ENCODE results near the gene RNPEPL1.
"Not testable (repeated sequence)": the region's sequence is repeated elsewhere in the genome, so short reads cannot be mapped to it uniquely, and the experiment has no call there.

The RNPEPL1 gene

DNA sequence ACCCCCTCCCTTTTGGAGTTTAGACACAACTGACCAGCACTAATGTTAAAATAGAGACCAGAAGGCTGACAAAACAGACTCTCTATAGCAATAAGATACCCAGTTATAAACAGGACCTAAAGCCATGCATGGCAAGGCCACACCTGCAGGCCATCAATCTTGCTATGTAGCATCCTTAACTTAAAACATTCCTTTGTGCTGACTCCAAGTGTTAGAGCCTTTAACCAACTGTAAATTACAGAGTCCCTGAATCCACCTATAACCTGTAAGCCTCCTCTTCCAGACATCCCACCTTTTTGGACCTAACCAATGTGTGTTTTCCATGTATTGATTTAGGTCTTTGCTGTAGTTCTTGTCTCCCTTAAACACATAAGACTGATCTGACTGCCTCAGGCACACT is 28.4 kb upstream of the RNPEPL1 start:
- no peak for DNase-seq

DNA sequence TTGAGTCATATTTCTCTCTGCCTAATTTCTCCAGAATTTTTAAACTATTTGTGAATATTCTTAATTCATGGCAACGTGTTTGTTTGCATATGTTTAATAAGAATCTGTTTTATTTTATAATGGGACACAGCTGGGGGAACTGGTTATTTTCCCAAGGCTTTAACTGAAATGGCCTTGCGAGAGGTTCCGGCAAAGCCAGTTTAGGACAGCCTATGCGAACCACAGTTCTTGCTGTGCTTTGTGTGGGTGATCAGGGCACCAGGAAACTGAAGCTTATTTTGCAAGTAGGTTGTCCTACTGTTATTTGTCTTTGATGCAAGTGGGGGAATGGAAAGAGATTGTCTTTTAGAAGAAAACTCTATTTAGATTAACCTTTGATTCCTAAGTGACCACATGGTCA is 17.0 kb upstream of the RNPEPL1 start:
- DNase-seq: no peak

DNA sequence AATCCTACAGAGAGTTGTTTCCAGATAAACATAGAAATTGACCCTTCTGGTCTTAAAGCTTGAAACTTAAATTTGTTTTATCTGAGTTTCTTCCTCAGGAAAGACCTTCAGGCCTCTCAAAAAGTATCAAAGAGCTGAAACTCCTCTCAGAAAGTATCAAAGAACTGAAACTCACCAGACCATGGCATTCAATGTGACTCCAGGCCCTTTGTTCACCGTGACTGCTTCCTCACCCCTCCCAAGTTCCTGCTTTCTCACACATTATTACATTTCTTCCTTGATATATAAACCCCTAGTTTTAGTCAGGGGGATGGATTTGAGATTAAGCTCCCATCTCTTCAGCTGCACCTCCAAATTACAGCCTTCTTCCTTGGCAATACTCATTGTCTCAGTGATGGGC is 16.5 kb upstream of the RNPEPL1 start:
- DNase-seq: no peak

DNA sequence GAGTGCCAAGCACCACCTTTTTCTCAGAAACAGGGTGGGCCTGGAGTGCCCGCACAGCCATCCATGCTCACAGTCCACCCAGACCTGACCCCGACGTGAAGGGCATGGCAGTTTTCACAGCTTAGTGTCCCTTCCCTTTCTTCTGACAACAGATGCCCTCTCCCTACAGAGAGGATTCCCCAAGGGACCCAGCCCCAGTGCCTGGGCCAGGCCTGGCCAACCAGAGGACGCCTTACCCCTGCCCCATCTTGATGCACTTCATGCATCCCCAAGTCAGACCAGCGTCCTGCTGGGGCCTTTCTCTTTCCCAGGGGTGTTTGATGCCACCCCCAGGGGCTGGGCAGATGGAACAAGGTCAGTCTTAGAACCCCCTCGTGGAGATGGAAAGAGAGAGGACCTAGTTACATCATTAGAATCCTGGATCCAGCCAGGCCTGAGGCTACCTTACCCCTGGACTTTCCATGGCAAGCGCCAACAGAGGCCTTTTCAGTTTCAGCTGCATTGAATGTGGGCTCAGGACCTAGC is 14.3 kb upstream of the RNPEPL1 start:
- DNase-seq: no peak

DNA sequence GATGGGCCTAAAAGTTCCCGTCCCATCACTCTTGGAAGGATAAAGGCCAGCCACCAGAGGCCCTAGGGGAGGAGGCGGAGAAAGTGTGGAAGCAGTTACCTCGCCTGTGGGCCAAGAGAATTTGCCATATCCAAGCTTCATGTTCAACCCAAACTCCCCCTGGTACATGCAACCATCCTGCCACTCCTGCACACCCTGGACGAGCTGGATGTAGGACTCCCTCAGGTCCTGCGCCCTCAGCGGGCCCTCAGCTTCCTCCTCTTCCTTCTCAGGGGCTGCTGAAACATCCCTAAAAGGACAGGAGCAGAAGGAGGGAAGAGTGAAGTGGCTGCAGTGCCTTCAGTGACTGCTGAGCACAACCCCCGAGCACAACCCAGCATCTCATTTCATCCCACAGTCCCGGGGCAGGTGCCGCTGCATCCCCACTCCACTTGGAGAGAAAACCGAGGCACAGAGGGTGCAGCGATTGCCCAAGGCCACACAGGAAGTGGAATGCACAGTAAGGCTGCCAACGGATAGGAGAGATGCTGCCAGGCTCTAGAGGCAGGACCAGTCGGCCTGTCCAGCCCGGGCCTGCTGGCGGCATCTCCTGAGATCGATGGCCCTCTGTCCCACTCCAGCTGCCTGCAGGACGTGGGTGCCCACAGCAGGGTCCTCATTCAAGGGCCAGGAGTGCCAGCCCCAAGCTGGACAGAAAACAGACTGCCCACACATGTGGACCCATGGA is 13.4 kb upstream of the RNPEPL1 start:
- no peak for DNase-seq

DNA sequence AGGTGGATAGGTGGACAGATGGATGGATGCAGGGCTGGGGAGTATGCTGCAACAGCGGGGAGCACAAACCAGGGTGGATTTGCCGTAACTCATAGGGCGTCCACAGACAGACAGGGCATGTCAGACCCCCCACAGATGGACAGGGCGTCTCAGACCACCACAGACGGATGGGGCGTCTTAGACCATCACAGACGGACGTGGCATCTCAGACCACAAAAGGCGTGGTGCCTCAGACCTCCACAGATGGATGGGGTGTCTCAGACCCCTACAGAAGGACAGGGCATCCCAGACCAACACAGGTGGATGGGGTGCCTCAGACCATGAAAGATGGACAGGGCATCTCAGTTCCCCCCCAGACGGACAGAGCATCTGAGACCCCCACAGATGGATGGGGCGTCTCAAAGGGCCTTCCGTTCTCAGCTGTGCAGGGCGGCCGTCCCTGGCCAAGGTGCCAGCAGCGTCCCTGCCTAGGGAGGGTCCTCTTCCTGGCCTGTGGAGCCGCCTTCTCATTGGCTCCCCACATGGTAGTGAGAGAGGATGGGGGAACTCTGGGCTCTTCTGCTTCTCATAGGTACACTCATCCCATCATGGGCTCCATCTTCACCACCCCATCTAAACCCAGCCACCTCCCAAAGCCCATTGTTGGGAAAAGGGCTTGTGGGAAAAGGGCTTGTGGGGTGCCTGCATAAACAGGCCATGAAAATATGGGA is 12.6 kb upstream of the RNPEPL1 start:
- DNase-seq: no peak

DNA sequence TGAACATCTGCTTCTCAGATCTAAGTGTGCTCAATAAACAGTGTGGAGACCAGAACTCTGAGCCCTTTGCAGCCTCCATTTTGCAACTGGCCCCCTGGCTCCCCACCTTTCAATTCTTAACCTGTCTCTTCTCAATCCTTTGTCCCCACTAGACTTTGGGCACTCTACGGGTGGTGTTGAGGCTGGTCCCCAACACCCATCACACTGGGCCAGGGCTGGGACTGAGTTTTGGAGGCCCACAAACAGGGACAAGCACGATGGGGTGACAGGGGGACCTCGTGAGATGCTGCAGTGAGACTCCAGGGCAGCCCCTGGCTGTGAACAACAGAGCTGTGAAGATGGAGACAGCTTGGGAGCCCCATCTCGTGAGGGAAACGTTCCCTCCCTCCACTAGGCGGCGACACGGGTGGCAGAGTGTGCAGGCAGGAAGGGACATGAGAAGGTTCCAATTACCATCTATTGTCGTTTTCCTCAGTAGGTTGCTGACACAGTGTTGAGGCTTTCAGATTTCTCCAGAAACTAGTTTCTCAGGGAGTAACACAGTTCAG is 11.7 kb upstream of the RNPEPL1 start:
- peak; percentile 70 for DNase-seq

DNA sequence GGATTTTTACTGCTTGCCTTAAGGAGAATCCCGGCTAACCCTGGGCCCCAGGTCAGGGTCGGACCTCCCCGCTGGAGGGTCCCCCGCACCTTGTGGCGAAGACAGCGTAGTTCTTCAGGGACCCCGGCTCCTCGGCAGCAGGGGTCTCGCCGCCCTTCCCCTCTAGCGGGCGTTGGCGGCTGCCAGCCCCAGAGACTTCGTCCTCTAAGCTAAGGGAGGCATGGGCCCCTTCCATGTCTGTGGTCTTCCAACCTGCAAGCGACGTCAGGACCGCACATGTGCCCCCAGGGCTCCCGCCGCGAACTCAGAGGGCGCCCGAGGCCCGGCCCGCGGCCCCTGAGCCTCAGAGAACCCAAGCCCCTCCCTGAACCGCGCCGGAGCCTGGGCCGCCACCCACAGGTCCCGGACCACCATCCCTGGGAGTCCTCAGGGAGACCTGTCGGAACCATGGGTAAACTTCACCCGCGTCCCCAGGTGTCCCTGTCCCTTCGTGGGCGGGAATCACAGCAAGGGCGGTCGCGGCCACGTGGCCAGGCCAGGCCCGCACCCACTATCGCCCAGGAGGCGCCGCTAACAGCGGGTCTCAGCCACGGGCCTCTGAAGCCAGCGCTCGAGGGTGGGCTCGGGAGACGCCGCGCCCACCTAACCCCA is 11.1 kb upstream of the RNPEPL1 start:
- no peak for DNase-seq

DNA sequence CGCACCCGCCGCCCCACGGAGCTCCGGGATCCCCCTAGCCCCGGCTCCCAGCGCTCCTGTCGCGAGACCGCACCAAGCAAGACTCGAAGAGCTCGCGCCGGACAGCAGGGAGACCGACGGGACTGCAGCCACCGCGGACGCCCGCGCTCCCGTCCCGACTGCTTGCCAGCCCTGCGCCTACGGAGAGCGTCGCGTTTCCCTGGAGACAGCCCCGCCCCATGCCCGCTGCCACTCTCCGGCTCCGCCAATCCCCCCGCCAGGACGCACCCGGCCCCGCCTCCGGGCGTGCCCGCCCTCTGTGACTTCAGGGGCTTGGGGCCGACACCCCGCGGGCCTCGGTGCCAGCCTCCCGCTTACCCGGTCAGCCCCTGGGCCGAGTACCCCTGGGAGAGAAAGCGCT is 10.5 kb upstream of the RNPEPL1 start, which contains the start of gene ANKMY1:
Gene ANKMY1, minus strand, starts transcription at position 181 of the 400 bp plus-strand sequence. CDS start 653 bp downstream, outside the sequence.
- peak; percentile 73 for DNase-seq

DNA sequence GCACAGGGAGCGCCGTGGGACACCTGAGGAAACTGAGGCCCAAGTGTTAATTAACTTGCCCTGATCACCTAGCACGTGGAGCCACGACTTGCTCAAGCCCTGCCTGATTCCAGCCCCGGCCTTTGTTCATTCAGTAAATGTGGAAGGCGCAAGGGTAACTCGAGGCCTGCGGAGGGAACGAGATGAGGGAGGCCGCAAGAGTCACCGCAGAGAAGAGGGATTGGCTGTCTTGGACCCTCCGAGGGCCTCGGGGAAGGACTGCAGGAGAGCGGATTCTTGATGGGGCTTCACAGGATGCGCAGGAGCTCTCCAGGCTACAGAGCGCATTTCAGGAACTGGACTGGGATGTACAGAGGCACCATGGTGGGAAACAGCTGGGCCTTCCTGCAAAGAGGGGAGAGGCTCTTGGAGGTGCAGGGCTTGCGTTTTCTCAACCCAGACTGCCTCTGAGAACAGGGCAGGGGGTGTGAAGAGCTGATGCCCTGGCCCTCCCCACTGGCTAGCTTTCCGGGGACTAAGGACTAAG is 10.0 kb upstream of the RNPEPL1 start:
- no peak for DNase-seq

DNA sequence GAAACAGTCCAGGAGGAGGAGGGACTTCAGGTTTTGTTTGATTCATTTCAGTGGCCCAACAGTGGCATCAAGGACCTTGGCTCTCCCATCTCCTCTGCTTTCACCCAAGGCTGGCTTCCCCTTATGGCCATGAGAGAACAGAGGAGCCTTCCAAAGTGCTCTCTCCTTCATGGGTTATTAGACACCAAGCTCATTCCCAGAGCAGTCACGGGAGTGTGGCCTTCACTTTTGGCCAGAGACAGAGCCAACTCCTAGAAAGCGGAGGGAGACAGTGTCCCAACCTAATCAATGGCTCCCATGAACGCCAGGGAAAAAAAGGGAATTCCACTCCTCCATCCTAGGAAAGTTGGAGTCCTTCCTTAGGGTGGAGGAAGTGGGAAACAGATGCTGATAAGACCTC is 9.0 kb upstream of the RNPEPL1 start:
- DNase-seq: no peak

DNA sequence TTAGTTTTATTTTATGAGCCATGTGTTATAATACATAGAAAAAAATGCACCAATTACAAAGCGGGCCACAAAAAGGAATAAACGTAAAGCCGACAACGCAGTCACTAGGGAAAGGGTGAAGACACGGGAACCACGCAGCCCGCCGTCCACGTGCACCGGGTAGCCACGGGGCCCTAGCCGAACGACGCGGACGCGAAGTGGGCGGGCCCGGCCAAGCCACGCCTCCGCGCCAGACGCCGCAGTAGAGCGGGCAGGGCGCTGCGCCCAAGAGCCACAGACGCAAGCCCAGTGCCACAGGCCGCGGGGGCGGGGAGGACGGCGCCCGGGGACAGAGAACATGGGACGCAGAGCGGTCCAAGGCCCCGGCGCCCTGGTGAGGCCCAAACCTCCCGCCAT is 8.2 kb upstream of the RNPEPL1 start, which contains the start of gene DUSP28:
Gene DUSP28, plus strand, starts transcription at position 274 of the 396 bp plus-strand sequence. CDS start 328 bp downstream, outside the sequence.
- peak; percentile 90 for DNase-seq

DNA sequence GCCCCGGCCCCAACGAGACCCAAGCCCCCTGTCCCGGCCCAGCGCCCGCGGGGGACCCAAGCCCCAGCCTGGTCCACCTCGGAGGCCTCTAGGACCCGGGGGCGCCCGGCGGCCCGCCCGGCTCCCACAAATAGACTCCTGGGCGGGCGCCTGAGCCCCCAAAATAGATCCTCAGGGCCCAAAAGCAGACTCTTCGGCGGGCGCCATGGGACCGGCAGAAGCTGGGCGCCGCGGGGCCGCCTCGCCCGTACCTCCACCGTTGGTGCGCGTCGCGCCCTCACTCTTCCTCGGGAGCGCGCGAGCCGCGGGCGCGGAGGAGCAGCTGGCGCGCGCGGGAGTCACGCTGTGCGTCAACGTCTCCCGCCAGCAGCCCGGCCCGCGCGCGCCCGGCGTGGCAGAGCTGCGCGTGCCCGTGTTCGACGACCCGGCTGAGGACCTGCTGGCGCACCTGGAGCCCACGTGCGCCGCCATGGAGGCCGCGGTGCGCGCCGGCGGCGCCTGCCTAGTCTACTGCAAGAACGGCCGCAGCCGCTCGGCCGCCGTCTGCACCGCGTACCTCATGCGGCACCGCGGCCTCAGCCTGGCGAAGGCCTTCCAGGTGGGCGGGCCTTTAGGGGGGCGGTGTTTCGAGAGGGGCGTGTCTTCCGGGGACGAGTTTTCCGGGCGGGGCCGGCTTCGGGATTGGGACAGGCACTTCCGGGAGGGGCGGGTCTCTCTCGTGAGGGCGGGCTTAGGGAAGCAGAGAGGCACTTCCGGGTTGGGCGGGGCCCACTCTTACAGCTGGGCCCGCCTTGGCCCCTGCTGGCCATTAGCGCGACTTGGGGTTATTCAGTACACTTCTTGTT is 7.6 kb upstream of the RNPEPL1 start:
- peak; percentile 100 for DNase-seq

DNA sequence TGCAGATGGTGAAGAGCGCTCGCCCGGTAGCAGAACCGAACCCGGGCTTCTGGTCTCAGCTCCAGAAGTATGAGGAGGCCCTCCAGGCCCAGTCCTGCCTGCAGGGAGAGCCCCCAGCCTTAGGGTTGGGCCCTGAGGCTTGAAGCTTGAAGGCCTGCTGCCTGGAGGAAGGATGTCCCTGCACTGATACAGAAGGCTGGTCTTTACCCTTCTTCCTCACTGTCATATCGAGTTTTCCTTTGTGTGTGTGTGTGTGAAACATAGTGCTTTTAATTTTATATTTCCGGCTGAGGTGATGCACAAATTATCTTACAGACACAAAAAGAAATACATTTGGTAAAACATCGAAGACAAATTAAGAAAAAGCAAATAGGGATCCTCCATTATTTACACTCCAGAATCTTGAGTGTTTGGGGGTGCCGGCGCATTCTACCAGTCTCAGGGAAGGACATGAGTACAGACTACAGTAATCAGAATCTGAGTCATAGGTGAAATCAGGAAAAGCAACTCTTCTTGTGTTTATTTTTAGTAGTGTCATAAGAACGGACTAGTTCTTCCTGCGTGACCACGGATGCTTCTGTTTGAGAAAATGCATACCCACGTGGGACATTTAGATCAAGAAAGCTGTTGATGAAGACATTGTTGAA is 6.8 kb upstream of the RNPEPL1 start:
- no peak for DNase-seq

DNA sequence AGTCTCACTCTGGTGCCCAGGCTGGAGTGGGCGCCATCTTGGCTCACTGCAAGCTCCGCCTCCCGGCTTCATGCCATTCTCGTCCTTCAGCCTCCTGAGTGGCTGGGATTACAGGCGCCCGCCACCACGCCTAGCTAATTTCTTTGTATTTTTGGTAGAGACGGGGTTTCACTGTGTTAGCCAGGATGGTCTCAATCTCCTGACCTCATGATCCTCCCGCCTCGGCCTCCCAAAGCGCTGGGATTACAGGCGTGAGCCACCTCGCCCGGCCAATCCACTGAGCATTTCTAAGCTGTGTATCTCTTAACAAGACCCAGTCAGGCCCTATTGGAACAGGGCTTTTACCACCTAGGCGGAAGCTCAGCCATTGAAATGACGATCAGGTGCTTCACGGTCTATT is 5.1 kb upstream of the RNPEPL1 start:
- DNase-seq: not testable (repeated sequence)

DNA sequence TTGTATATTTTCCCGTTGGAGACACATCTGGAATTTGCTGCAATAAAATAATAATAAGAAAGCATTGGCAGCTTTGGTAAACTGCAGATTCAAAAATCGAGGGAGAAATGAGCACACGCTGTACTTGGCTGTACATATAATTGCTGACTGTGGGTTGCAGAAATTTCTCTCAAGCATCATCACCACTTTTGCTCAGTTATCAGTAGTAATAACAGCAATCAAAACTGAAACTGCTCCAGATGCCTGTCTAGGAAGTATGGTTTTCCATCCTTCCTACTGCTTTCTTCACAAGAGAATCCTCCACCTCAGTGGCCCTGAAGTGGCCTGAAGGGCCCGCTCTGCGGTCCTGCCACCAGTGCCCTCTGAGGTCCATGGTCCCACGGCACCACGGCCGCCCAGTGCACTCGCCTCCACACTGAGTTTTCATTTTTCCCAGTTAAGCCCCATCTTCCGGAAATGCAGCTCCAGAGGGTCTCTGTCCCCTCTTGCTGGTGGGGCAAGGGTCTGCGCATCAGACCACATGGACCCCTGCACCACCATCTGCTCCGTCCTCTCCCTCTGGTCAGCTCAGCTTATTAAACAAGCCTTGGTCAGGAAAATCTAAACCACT is 4.2 kb upstream of the RNPEPL1 start:
- DNase-seq: no peak

DNA sequence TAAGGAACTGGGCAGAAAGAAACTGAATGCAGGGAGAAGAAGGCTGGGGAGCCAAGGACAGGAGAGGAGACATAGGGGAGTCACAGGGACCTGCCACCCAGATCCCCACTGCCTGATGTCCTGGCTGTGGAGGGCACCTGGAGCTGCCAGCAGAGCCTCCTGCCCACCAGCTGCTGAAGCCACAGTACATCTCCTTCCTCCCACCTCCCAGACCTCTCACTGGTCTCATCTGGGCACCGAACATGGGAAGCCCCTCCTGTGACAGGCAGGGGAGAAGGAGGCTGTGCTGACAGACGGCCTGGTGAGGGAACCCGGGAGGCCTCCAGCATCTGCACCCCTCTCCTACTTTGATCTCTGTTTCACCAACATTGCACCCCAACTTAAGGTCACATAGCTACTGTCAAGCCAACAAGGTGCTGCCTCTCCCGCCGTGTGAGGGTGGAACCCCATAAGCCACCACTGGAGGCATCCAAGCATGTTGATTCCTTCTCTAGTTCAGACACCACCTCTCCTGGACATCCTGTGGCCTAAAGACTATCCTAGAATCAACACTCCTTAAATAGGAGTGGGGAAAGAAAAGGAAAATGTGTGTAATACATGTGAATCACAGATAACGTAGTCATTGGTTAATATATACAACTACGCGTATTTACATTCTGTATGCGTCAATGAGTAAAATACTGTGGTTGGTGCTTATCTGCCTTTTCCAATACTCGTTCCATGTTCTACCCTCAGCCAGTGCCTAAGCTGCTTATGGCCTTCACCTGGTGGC is 3.5 kb upstream of the RNPEPL1 start:
- no peak for DNase-seq

DNA sequence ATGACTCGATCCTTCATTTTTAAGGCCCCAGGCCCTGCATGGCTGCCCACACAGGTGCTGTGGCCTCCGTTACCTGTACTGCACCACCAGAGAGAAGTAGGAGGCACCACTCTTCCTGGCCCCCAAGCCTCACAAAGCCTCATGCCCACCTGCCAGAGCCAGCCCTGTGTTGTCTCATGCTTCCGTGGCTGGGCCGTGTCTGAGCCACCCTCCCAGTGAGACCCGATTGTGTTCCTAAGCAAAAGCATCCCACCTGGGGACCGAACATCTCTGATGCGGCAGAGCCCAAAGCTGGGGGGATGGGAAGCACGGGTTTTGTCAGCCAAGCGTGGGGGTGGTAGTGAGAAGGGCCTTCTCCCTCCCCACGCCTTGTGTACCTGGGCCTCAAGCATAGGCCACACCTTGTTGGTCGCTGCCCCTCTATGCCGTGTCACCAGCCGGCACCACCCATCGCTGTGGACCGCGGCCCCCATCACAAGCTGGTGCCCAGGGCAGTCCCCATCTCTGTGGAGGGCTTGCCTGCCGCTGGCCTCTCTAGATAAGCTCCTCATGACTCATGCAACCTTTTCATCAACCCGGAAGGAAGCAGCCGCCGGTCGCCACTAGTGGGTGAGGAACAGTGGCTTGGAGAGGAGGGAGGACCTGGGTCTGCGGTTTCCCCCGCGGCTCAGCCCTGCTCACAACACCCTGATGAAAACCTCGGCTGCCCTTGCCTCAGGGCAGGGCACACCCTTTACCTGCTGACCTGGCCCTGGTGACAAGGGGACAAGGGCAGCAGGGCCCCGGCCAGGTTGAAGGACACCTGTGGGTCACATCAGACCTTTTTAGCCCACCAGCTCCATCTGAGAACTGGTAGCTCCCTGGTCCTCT is 2.7 kb upstream of the RNPEPL1 start:
- DNase-seq: peak; percentile 84
